ENCODE results near the gene SYT8. TPM values are rescaled to one million over a fixed set of nuclear protein-coding genes. Genes with fewer than 3 reads are reported as not detected.

Gene SYT8
- total and polyA plus RNA-seq, 2 of the 8 experiments (the other 6 are each of a cell fraction or from before 2014, with no cell fraction given), result not detected

DNA sequence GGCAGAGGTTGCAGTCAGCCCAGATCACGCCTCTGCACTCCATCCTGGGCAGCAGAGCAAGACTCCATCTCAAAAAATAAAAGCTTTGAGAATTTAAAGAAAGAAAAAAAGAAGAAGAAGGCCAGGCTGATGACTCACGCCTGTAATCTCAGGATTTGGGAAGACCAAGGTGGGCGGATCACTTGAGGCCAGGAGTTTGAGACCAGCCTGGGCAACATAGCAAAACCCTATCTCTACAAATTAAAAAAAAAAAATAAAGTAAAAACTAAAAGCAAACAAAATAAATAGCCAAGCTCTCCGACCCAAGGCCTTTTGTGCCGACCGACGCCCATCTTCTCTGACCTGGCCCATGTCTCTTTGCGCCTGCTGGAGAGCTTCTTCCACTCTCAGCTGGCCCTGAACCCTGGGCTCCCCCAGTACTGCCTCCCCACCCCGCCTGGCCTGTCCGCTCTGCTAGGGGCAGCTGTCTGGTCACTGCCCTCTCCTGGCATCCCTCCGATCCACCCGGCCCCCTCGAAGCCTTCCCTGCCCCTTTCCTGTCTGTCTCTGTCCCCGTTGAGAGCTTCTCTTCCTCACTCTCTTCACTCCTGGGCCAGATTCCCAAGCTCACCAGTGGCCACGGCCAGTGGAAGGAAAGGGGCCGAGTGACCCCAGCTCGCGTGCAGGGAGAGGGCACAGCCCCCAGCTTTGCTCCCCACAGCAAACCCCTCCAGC lies 13.3 kb downstream of the SYT8 start:
- H3K4me1 ChIP-seq (replicated peaks in 1 of 4; ENCODE audit: control insufficient read depth in 3 of 4, insufficient read depth in 4 of 4, low read length in 3 of 4), result peaks cover 0 to 3% (median 0%) of the 10 kb centered on the region in 4 experiments; a peak in 1 of 7 replicates
- no peak overlapping the region for H2AK5ac ChIP-seq (ENCODE audit: low read depth, low read length)
- H3K79me1 ChIP-seq (ENCODE audit: low read depth, low read length), result no peaks in the 10 kb centered on the region
- H3K9me3 ChIP-seq (ENCODE audit: insufficient read depth in 2 of 2, low read depth in 1 of 2, low read length in 1 of 2), result no peaks in the 10 kb centered on the region
- H2BK15ac ChIP-seq (ENCODE audit: low read length), result no peak overlapping the region
- H2BK120ac ChIP-seq (replicated peaks; ENCODE audit: low read depth, low read length), result no peak overlapping the region
- no peak overlapping the region for H2BK20ac ChIP-seq (ENCODE audit: low read length)
- H3K4me2 ChIP-seq (ENCODE audit: insufficient read depth in 1 of 2, low read depth in 2 of 2, low read length in 2 of 2), result no peak overlapping the region
- no peak overlapping the region for H3K18ac ChIP-seq (ENCODE audit: extremely low read depth, low read length)
- no peak overlapping the region for H3K56ac ChIP-seq (replicated peaks; ENCODE audit: insufficient read length, low read depth, low read length)
- no peak overlapping the region for H4K91ac ChIP-seq (replicated peaks; ENCODE audit: insufficient read length, low read length)
- no peaks in the 10 kb centered on the region for H4K20me1 ChIP-seq (replicated peaks in 1 of 2; ENCODE audit: control insufficient read depth in 1 of 2, insufficient read depth in 2 of 2, low read length in 2 of 2)
- no peaks in the 10 kb centered on the region for H3K23me2 ChIP-seq (ENCODE audit: low read depth, low read length)
- H3K14ac ChIP-seq (ENCODE audit: insufficient read length), result no peak overlapping the region
- H4K5ac ChIP-seq (ENCODE audit: insufficient read length, low read depth, low read length), result no peak overlapping the region
- no peak overlapping the region for H3K9ac ChIP-seq (replicated peaks in 1 of 4; ENCODE audit: extremely low read depth in 1 of 4, low read depth in 3 of 4, low read length in 3 of 4)
- no peaks in the 10 kb centered on the region for H3K36me3 ChIP-seq (ENCODE audit: control insufficient read depth in 2 of 4, insufficient read depth in 4 of 4, low read length in 3 of 4)
- H3K79me2 ChIP-seq (ENCODE audit: control insufficient read depth in 1 of 2, insufficient read depth in 2 of 2, low read length in 2 of 2), result no peaks in the 10 kb centered on the region
- FAIRE-seq (no peak), DNase-seq (ENCODE audit: low read depth in 1 of 2, low spot score in 2 of 2) (no peak)
- no peak overlapping the region for H2AFZ ChIP-seq (ENCODE audit: low read length)
- WGBS, 2 experiments (ENCODE audit: extremely low coverage in 1 of 2, insufficient coverage in 1 of 2, insufficient read length in 1 of 2, insufficient replicate concordance in 2 of 2, low coverage in 1 of 2, low lambda C conversion rate in 2 of 2, missing lambda C conversion rate in 1 of 2), result 87% methylated on average over 11 of the region's 18 CpGs; no CpG with 5 or more reads in 1 of the 2 experiments
- no peak overlapping the region for H2BK12ac ChIP-seq (ENCODE audit: low read depth, low read length)
- no peak overlapping the region; the same call in 1 of the 2 replicates for H4K8ac ChIP-seq (ENCODE audit: extremely low read depth, insufficient read depth, low read length)
- no peaks in the 10 kb centered on the region for H3K27me3 ChIP-seq (replicated peaks in 1 of 4; ENCODE audit: control insufficient read depth in 3 of 4, extremely low read depth in 1 of 4, insufficient read depth in 3 of 4, low read length in 3 of 4)
- H3K4me3 ChIP-seq (ENCODE audit: extremely low read depth in 1 of 4, insufficient read depth in 2 of 4, low read depth in 3 of 4, low read length in 4 of 4), result no peak overlapping the region
- H3K23ac ChIP-seq (ENCODE audit: insufficient read length), result no peak overlapping the region
- no peak overlapping the region for H2BK5ac ChIP-seq (ENCODE audit: low read depth, low read length)
- no peak overlapping the region for H3K4ac ChIP-seq (replicated peaks; ENCODE audit: insufficient read length, low read depth, low read length)
- POLR2A ChIA-PET (ENCODE audit: partially characterized antibody), result interaction anchor here (0.8 to 1.2 kb wide), 2 partner anchors 9 to 66 kb away, joined by 3 read pairs; partner anchors contain the start of gene TNNI2
- H3K27ac ChIP-seq (ENCODE audit: low read depth, low read length), result no peak overlapping the region
- CTCF ChIA-PET (ENCODE audit: partially characterized antibody), result interaction anchor here (0.8 to 15.7 kb wide), 15 partner anchors 10 to 306 kb away, joined by 3 to 232 read pairs (median 5); partner anchors contain the start of gene TNNI2
- TF ChIP-seq MAFK (IDR thresholded peaks at IDR 0.05; ENCODE audit: low read depth, low read length), result no peak
- no peak for TF ChIP-seq CBX8 (IDR thresholded peaks at IDR 0.05; ENCODE audit: borderline replicate concordance, low read depth, low read length)
- TF ChIP-seq SRF (IDR thresholded peaks at IDR 0.05; ENCODE audit: low read depth, low read length), result no peak
- TF ChIP-seq CHD1 (IDR thresholded peaks at IDR 0.05; ENCODE audit: low read depth, low read length), result no peak
- TF ChIP-seq BRCA1 (IDR thresholded peaks at IDR 0.05; ENCODE audit: low read depth, low read length), result no peak
- TF ChIP-seq ASH2L (IDR thresholded peaks at IDR 0.05; ENCODE audit: low read length), result no peak
- TF ChIP-seq GABPA (IDR thresholded peaks at IDR 0.05; ENCODE audit: borderline replicate concordance, insufficient read depth, low read length), result no peak
- no peak for TF ChIP-seq FOSL1 (IDR thresholded peaks at IDR 0.05; ENCODE audit: insufficient read depth, low read depth, low read length)
- no peak for TF ChIP-seq KDM4A (IDR thresholded peaks at IDR 0.05; ENCODE audit: low read depth, low read length, severe bottlenecking)
- TF ChIP-seq KDM1A (IDR thresholded peaks at IDR 0.05; ENCODE audit: borderline replicate concordance, low read length), result no peak
- no peak for TF ChIP-seq TEAD4 (IDR thresholded peaks at IDR 0.05; ENCODE audit: low read depth, low read length)
- TF ChIP-seq RNF2 (IDR thresholded peaks at IDR 0.05; ENCODE audit: borderline replicate concordance, low read depth, low read length, missing control alignments, poor library complexity, severe bottlenecking), result no peak
- TF ChIP-seq CTBP2 (IDR thresholded peaks at IDR 0.05; ENCODE audit: borderline replicate concordance, insufficient read depth, insufficient read length, low read length), result no peak
